HG02885 (cell line): ENCODE measurements around the gene P3H1.
"Not testable (repeated sequence)": the region's sequence is repeated elsewhere in the genome, so short reads cannot be mapped to it uniquely, and the experiment has no call there.

ENCODE experiments used
- ATAC-seq: cut with Tn5 transposase; IDR thresholded peaks from one replicate; pipeline ENCODE4 v1.9.1; 2021; ENCODE audit warnings: mild to moderate bottlenecking; ENCODE audit not compliant: unreplicated experiment, poor library complexity

Gene P3H1, protein sequence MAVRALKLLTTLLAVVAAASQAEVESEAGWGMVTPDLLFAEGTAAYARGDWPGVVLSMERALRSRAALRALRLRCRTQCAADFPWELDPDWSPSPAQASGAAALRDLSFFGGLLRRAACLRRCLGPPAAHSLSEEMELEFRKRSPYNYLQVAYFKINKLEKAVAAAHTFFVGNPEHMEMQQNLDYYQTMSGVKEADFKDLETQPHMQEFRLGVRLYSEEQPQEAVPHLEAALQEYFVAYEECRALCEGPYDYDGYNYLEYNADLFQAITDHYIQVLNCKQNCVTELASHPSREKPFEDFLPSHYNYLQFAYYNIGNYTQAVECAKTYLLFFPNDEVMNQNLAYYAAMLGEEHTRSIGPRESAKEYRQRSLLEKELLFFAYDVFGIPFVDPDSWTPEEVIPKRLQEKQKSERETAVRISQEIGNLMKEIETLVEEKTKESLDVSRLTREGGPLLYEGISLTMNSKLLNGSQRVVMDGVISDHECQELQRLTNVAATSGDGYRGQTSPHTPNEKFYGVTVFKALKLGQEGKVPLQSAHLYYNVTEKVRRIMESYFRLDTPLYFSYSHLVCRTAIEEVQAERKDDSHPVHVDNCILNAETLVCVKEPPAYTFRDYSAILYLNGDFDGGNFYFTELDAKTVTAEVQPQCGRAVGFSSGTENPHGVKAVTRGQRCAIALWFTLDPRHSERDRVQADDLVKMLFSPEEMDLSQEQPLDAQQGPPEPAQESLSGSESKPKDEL

DNA sequence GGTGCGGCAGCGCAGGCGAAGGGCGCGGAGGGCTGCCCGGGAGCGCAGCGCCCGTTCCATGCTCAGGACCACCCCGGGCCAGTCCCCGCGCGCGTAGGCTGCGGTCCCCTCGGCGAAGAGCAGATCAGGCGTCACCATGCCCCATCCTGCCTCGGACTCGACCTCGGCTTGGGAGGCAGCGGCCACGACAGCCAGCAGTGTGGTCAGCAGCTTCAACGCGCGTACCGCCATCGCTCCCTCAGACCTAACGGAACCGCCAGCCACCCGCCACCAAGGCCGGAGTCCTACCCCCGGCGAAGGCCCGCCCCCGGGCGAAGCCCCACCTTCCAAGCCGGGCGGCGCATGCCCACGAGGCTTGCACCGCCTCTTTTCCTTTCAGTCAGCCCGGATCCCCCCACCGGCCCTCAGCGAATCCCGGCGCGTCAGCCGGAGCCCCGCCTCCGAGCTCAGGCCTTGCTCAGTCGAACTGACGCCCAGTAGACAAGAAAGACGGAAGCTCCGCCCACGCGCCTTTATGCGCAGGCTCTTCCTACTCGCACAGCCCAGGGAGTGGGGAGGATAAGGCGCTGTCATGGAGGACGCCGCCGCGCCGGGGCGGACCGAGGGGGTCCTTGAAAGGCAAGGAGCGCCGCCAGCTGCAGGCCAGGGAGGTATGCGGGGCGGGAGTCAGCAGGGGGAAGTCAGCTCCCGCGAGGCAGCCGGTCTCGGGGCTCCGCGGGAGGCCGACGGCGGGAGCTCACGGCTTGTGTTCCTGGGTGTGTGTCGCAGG is at the start of gene P3H1, which contains the start of gene C1orf50:
Gene P3H1 (minus strand): TSS at position 288 of the 769 bp plus-strand sequence. CDS start 57 bp downstream, at position 231.
Gene C1orf50 (plus strand): TSS at position 509 of the 769 bp plus-strand sequence. CDS start 63 bp downstream, at position 572.
- peak; percentile 85 for ATAC-seq

DNA sequence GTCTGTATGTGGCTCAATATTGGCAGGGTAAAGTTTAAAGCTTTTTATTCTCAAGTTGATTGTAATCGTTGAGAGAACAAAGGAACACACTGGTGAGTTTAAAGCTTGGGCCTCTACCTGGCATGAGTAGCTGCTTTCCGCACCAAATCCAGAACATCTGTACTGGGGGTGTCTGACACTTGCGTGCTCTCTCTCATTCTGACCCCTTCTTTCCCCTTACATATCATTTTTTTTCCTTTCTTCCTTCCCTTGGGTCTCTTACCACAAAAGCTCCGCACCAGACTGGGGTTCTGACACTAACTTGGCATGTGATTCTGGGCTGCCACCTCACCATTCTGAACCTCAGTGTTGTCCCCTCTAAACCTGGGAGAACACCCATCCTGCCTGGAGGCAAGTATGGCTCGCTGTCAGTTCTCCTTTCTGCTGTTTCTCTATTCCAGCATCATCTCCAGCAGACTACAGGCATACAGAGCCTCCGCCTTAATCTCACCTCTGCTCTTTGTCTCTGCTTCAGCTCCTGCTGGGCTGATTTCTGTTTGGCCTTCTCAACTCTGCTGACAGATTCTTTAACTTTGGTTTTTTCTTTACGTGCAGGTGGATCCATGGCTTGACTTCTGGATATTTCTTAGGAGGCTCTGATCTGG is 49.2 kb upstream of the P3H1 start:
- ATAC-seq: no peak

DNA sequence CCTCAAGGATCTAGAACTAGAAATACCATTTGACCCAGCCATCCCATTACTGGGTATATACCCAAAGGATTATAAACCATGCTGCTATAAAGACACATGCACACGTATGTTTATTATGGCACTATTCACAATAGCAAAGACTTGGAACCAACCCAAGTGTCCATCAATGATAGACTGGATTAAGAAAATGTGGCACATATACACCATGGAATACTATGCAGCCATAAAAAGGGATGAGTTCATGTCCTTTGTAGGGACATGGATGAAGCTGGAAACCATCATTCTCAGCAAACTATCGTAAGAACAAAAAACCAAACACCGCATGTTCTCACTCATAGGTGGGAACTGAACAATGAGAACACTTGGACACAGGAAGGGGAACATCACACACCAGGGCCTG is 48.0 kb upstream of the P3H1 start:
- not testable (repeated sequence) for ATAC-seq

DNA sequence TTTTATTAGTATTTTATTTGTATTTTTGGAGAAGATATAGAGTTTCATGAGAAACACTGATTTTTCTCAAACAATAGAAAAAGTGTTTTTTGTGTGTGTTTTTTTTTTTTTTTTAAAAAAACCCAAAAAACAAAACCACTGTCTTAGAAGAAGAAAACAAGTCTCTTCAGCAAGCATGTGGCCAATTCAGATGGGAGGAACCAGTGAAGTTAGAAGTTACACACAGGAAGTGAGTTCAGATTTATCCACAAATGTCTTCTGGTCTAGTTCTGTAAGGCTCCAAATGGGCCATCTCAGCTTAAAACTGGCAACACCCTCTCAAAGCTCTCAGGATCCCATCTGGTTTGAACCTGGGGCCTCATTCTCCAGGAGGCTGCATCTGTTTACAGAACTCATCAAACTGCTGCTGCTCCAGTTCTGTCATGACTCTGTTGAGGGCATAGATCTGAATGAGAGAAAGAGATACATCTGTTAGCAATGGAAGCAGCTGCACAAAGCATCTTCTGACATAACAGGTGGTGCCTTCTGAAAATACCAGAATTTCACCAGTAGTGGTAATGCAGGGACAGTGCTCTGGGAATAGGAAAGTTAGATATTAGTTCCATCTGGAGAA is 40.3 kb upstream of the P3H1 start:
- ATAC-seq: no peak

DNA sequence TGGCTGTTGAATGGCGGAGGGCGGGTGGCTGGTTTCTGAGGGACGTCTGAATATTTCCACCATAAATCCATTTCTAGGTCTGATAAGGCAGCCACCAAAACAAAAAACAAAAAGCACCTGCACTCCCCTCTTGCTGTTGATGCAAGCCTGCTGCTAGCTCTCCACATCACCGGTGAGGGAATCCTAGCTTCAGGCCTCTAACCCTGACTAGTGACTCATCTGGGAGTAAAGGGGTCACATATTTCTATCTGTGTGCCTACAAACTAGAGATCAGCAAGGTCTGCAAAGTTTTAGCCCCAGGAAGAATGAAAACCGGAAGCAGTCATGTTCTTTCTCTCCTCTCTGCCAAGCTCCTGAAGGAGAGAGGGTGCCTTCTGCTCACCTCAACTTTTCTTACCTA is 39.8 kb upstream of the P3H1 start:
- no peak for ATAC-seq

DNA sequence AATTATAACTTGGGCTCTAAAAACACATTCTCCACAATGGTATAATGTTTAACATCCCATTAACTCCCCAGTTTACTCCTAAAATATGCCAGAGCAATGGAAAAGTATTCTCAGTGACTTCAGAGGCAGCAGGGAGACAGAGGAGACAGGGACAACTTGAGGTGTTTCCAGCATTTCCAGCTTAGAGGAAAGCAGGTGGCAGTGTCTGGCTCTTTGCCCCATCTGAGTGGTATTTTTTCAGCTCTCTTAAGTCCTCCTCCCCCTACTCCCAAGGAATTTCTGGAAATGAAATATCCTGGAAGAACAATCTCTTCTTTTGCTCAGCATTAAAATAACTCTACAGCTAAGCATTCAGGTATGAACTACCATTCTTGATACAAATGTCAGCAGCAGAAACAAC is 39.3 kb upstream of the P3H1 start:
- ATAC-seq: no peak

DNA sequence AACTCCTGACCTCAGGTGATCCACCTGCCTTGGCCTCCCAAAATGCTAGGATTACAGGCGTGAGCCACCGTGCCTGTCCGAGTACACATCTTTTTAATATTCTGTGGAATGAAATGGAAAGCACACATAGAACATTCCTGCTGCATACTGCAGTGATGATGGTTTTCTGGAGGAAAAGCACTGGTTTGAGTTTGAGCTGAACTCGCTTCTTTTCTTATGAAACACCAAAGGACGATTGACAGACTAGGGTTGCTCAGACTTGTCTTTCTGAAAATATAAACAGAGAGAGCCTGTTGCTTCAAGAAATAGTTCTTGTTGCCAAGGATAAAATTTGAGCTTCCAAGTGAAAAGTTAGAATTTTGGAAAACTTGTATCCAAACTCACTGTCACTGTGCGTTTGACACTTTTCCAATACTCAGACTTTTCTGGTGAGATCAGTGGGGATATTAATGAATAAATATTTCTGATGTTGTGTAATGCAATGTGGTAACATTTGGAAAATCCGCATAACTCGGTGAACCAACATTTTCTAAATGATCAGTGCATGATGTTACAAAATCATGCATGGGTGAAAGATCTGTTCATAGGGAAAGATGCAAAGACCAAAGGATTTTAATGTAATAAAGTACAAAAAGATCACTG is 35.1 kb upstream of the P3H1 start:
- no peak for ATAC-seq

DNA sequence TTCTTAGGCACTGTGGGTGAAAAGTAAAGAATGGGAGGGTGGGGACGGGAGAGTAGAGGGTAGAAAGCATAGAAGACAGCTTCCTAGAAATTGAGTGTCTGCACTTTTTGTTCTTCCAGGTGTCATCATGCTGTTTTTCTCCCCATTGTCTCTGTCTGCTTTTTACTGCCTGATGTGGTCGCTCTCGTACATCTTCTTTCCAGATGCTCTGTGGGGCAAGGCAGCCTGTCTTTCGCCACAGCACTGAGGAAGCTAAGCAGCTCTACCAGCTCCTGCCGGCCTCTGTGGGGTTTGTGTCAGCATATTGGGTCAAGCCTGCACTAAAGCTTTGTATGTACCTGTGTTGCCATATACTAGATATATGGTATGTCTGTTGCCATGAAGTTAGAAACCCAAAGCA is 31.2 kb upstream of the P3H1 start:
- no peak for ATAC-seq

DNA sequence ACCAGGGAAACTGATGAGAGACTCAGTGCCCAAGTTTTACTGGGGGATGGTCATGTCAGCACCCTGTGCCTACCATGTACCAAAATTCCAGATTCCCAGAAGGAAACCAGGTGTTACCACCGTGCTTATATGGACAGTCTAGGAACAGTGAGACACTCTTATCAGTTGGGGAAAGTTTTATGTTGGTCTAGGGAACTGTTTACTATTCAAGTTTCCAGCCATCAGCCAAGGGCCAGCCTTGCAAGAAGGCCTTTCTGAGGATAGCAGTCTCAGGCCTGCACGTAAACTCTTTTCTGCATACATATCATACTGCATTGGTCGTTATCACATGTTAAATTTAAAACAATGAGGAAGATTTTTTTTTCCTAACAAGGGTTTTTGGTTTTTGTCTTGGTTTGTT is 30.6 kb upstream of the P3H1 start:
- no peak for ATAC-seq

DNA sequence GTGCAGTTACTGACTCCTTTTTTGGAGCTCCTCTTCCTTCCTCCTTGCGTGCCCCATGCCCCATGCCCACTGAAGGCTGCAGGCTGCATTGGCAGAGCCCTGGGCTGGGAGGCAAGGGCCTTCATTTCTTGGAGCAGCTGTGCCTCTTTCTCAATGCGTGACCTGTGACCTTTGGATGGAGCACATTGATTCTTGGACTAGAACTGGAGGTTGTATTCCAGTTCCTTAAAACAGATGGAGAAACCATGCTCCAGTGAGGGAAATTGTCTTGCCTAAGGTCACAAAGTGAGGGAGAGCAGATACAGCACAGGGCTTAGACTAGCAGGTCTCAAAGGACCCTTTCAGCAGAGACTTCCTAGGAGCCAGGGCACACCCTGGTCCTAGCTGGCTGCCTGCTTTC is 27.0 kb upstream of the P3H1 start:
- no peak for ATAC-seq

DNA sequence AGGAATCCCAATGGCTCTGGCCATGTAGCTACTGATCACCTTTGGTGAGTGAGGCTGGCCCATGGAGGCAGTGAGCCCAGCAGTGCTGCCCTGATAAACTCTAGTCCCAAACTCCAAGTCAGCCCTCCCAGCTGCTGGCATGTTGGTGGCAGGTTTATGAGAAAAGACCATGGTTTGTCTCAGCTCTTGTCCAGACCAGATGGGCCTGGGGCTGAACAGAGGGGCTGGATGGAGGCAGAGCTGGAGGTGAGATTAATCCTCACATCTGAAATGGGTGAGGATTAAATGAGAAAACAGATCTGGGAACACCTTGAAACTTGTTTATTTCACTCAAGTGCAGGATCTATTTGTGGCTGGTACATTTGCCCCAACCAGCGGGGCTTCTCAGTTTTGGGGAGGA is 21.2 kb upstream of the P3H1 start:
- no peak for ATAC-seq

DNA sequence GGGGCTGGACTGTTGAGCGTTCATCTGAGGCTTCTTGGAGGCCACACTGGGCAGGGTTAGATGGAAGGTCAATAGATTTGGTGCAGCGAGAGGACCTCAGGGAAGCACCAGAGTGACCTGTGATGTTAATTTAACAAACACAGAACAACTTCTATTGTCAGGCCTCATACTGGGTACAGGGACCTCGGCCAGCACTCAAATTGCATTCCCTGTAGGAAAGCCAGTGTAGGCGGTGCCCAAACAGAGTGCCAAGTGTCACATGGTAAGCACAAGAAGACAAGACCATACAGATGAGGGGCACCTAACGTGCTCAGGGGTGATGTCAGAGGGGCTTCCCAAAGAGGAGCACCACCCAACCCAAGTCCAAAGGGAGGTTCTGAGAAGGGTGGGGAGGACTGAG is 19.3 kb upstream of the P3H1 start:
- ATAC-seq: no peak

DNA sequence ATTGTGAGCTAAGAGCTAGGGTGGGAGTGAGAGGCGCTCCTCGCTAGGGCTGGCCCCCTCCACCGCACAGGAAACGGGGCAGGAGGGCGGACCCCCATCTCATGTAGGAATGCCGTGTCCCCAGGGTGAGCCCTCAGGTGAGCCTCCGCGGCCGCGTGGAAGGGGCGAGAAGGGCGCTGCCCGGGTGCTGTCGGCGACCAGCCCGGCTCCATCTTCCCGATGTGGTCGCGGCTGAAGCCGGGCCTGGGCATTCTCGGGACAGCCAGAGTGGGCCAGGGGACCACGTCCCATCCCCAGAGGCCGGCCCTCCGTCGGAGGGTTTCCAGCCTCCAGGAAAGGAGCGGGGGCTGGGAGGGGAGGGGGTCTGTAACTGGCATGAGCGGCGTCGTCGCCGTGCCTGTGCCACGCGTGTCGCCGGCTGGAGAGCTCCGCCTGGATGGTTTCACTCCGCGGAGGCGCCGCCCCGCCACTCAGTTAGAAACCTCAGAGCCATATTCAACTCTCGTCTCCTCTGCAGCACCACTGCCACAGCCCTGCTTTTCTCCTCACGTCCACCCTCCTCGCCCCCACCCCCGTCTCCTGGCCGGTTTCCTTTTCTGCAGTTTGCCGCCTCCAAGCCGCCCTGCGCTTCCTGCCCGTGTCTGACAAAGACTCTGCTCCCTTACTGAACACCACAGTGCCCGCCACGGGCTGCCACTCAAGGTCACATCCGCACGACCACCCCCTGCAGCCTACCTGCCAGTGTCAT is 18.3 kb upstream of the P3H1 start, which contains the start of gene TMEM269:
Gene TMEM269 (plus strand): TSS at position 46 of the 748 bp plus-strand sequence. CDS start 4,903 bp downstream, outside the sequence.
- ATAC-seq: no peak

DNA sequence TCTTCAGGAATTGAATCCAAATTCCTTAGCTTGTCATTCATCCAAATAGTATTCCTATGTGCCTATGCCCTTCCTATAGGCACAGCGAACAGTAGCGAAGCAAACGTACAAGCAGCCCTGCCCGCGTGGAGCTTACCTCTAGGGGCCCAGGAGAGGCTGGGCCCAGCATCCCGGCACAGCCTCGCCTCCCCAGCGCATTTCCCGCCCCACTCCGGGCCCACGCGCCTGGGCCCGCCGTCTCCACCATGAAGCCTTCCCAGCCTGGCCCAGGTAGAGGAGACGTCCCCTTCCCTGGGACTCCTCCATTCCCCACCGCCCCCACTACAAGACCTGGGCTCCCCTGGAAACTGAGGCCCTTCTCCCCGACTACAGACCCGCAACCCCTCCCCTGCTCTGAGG is 17.7 kb upstream of the P3H1 start:
- ATAC-seq: no peak

DNA sequence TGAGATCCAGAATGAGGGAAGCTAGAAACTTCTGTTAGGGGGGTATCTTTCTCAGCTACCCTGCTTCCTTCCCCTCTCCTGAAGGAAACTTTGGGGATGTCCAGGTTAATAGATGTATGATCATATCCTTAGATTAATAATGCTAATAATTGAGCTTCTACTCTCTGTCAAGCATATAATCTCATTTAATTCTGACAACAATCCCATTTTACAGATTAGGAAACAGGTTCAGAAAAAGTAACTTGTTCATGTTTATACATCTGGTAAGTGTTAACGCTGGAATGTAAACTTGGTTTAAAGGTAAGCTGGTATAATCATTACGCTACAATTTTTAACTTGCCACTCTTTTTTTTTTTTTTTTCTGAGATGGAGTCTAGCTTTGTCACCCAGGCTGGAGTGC is 16.3 kb upstream of the P3H1 start:
- ATAC-seq: no peak

DNA sequence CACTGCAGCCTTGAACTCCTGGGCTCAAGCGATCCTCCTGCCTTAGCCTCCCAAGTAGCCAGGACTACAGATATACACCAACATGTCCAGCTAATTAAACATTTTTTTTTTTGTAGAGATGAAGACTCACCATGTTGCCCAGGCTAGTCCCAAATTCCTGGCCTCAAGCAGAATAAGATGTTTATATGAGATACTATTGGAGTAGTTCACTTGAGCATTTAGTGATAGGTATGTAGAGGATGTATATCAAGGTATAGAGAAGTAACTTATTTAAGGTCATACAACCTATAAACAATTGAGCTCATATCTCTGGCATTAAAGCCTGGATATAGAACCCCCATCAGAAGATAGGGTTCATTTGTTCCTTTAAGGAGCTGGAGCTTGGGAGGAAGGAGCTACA is 13.3 kb upstream of the P3H1 start:
- ATAC-seq: no peak

DNA sequence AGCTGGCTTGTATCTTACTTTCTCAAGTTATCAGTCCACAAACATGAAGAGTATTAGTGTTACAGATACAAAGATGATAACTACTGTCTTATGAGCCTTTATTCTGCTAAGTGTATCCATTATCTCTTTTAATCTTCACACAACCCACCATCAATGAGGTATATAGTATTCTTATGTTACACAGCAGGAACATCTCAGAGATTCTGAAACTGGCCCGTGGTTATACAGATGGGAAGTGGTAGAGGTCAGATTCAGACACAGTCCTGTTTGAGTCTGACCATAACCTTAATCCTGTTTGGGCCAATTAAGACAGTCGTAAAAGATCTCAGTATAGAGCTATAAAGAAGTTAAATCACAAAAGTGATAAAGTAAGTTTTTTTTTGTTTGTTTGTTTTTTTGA is 12.9 kb upstream of the P3H1 start:
- no peak for ATAC-seq

DNA sequence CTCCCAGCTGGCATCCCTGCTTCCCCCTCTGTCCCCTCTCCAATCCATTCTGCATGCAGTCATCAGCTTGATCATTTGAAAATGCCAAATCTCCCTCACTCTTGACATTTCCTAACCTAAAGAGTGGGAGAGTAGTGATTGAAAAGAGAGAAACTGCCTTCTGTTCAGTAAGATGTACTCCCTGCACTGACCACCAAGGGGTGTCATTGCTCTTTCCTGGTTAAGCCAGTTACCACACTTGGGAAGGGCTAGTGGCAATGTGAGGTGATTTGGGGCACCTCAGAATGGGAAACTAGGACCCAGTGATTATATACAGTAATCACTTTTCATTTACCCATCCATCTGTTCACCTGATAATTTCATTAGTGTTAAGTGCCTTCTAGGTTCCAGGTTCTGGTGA is 11.0 kb upstream of the P3H1 start:
- ATAC-seq: no peak

DNA sequence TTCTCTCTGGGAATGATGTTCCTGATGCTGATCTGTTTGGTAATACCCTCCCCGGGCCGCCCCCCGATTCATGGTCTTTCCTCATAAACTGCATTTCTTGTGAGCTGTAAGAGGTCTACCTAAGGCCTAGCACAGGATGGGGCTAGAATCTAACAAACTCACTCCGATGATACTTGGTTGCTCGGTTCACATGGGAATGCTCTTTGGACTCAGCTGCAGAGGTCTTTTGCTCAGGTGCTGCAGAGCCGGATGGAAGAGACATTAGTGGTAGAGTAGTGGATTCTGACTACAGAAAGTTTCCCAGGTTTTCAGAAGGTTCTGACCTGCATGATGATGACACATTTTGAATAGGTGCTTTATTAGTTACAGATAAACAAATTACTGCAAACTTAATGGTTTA is 9.7 kb upstream of the P3H1 start:
- no peak for ATAC-seq
